Upper lobe of left lung (tissue), 6 donors: ENCODE measurements around the gene PSAP. TPM values are rescaled to one million over a fixed set of nuclear protein-coding genes. Genes with fewer than 3 reads are reported as not detected.
A peak's percentile ranks its signal among the peaks of the same experiment; 100 is the strongest.

Experiments
- ATAC-seq, 2 donors: fragments of 200-7000 bp; cut with Tn5 transposase; one replicate each; pipeline ENCODE4 v1.9.1; 2022; ENCODE audit warnings: mild to moderate bottlenecking in 2 of 2, moderate library complexity in 2 of 2; ENCODE audit not compliant: low FRiP score in 2 of 2
- DNase-seq, 2 donors: peaks; one replicate each; pipeline ENCODE4 v3.0.0-alpha.2; 2019 to 2020
- H3K27ac ChIP-seq, 4 donors: fragments of 200-600 bp; sonication (generic); one replicate each; pipeline ENCODE4 v1.5.1; 2016 to 2019
- H3K27me3 ChIP-seq, 4 donors: fragments of 200-600 bp; sonication (generic); one replicate each; pipeline ENCODE4 v1.5.1; 2017 to 2019
- H3K36me3 ChIP-seq, 4 donors: fragments of 200-600 bp; sonication (generic); one replicate each; pipeline ENCODE4 v1.5.1; 2016 to 2019
- H3K4me1 ChIP-seq, 4 donors: fragments of 200-600 bp; sonication (generic); one replicate each; pipeline ENCODE4 v1.5.1; 2018 to 2019
- H3K4me3 ChIP-seq, 4 donors: fragments of 200-600 bp; sonication (generic); one replicate each; pipeline ENCODE4 v1.5.1; 2017 to 2019; ENCODE audit warnings: mild to moderate bottlenecking in 2 of 4, moderate library complexity in 1 of 4
- H3K9me3 ChIP-seq, 4 donors: fragments of 200-600 bp; sonication (generic); one replicate each; pipeline ENCODE4 v1.5.1; 2018 to 2019
- CTCF ChIP-seq, 6 experiments: fragments of 450-650 bp in 4 of 6; fragments of 200-600 bp in 2 of 6; sonication (generic) in 2 of 6; IDR thresholded peaks; one replicate each; pipeline ENCODE4 v1.5.1; 2016 to 2019; ENCODE audit warnings: antibody characterized with exemption in 6 of 6
- EP300 ChIP-seq, 4 donors: sonication (generic); formaldehyde crosslinking; IDR thresholded peaks; one replicate each; pipeline ENCODE4 v1.5.1; 2017; ENCODE audit warnings: antibody characterized with exemption in 4 of 4, control low read depth in 2 of 4
- POLR2A ChIP-seq, 4 donors: fragments of 450-650 bp; IDR thresholded peaks; one replicate each; pipeline ENCODE4 v1.5.1; 2016 to 2017; ENCODE audit warnings: antibody characterized with exemption in 4 of 4, mild to moderate bottlenecking in 2 of 4
- POLR2AphosphoS5 ChIP-seq, 2 donors: sonication (generic); formaldehyde crosslinking; IDR thresholded peaks; one replicate each; pipeline ENCODE4 v1.5.1; 2017; ENCODE audit warnings: antibody characterized with exemption in 2 of 2
- WGBS, 2 donors: methylation state at CpG; one replicate each; pipeline ENCODE4 v1.1.5; 2017 to 2018; 5-methylcytosine and 5-hydroxymethylcytosine counted together
- total RNA-seq, 6 donors: library from RNA; depleted of rRNA in 4 of 6; stranded (reverse); fragments of >200 nt in 4 of 6; gene quantifications; one replicate each; pipeline versions ENCODE4 v1.1.0 to v1.2.1, GENCODE V29; 2016 to 2021
- donor health status: DM: no; HTN: no; CAD: no; lungs with moderate emphysema.
- donor health status: DM: no; HTN: yes; CAD: no; lungs with severe emphysema.

The PSAP gene
- total RNA-seq, 6 donors from 2014 or later, result 776 to 2,056 (median 1,236) TPM

DNA sequence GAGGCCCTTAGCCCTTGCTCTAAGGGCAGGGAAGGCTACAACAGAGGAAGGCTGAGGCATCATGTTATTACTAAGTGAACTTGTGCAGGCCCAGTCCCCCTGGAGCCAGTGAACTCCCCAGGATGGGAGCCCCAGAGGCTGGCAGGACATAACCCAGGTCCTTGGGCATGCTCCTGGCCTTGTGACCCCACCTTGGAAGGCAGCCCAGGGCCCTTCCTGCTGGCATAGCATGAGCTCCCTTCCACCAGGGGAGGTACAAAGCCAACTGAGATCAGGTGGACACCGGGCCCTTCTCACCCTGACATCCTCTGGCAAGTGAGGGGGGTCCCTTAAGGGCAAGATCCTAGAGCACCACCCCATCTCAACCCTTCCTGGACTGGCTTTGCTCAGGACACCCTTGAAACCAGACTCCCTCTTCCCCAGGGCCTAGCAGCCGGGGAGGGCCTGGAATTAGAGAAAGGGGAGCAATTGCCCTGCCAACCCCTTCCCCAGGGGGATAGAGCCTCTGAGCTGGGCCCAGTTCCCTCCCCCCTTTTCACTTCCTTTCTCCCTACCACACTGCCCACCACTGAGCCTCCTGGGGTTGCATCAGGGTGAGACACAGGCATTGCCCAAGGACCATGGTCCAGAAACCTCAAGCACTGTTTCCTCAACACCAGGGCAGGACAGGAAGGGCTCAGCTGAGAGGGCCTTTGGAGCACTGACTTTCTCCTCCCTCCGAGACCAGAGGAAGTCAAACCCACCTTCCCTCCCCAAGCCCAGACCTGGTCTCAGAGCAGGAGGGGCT lies 75.9 kb downstream of the PSAP start:
- TF ChIP-seq POLR2A (IDR thresholded peaks at IDR 0.05) (no peak), POLR2AphosphoS5 (IDR thresholded peaks at IDR 0.05) (peak; percentile 80 to 89)
- DNase-seq (peak in 1 of 2 donors; percentile 85), ATAC-seq (peak; percentile 9 to 12)
- peak overlapping the region in 1 of 4 donors; percentile 77 for H3K4me3 ChIP-seq
- H3K36me3 ChIP-seq, result peaks cover 0 to 8% (median 0%) of the 10 kb centered on the region in 4 donors
- H3K27me3 ChIP-seq, result no peaks in the 10 kb centered on the region
- no peaks in the 10 kb centered on the region for H3K9me3 ChIP-seq
- peak overlapping the region; percentile 88 to 97 (median 96) for H3K27ac ChIP-seq
- 57% methylated on average over 3 of the region's 3 CpGs; no CpG with 5 or more reads in 1 of the 2 donors for WGBS, 2 donors
- peaks cover 44 to 67% (median 54%) of the 10 kb centered on the region in 4 donors for H3K4me1 ChIP-seq

- Histone ChIP-seq H3K4me3 (peak within 1 kb of the TSS; percentile 67 to 84 (median 78)), H3K36me3 (peaks cover 0 to 14% (median 0%) of the 10 kb centered on the region in 4 donors), H3K27me3 (no peaks in the 10 kb centered on the region), H3K4me1 (peaks cover 60 to 80% (median 70%) of the 10 kb centered on the region in 4 donors), H3K27ac (peak within 1 kb of the TSS; percentile 88 to 97 (median 96)), H3K9me3 (no peaks in the 10 kb centered on the region)
- 1 to 2% methylated on average over 13 to 24 of the region's 55 CpGs for WGBS, 2 donors
- TF ChIP-seq CTCF (IDR thresholded peaks at IDR 0.05), result peak; percentile 94 to 99 (median 98)
- TF ChIP-seq POLR2A (IDR thresholded peaks at IDR 0.05), result peak; percentile 19 to 98 (median 97)
- TF ChIP-seq POLR2AphosphoS5 (IDR thresholded peaks at IDR 0.05), result peak; percentile 80 to 94
- TF ChIP-seq EP300 (IDR thresholded peaks at IDR 0.05), result peak in 1 of 4 donors; percentile 37
- DNase-seq, result peak; percentile 95 to 99
- peak; percentile 93 to 95 for ATAC-seq
These were observed 77.7 kb downstream of the PSAP start, which contains the start of gene VSIR for GRCh38 chr10:71773221-71773971. VSIR (minus strand) TSS chr10:71773520; CDS start chr10:71773439, 81 bp downstream.

DNA sequence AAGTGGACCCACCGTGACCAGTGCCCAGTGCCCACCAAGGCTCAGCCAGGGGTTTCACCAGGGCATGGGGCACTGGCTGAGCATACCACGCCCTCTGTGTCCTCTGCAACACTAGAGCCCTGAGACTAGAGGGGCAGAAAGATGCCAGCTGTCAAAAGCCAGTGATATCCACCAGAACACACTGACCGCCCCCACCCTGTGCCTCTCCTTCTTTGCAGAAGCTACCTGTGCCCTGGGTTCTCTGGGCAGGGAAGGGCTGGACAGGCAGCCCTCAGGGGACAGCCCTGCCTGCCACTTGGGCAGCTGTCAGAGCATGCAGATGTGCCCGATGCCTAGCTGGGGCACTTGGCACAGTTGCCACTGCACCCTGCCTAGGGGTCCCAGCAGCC lies 78.2 kb downstream of the PSAP start:
- no peak for TF ChIP-seq POLR2A (IDR thresholded peaks at IDR 0.05)
- no peak for TF ChIP-seq EP300 (IDR thresholded peaks at IDR 0.05)
- no peak for TF ChIP-seq CTCF (IDR thresholded peaks at IDR 0.05)
- TF ChIP-seq POLR2AphosphoS5 (IDR thresholded peaks at IDR 0.05), result no peak
- H3K27me3 ChIP-seq, result no peaks in the 10 kb centered on the region
- 29% methylated on average over 1 of the region's 4 CpGs; no CpG with 5 or more reads in 1 of the 2 donors for WGBS, 2 donors
- peak overlapping the region; percentile 67 to 84 (median 78) for H3K4me3 ChIP-seq
- H3K9me3 ChIP-seq, result no peaks in the 10 kb centered on the region
- DNase-seq, result no peak
- H3K36me3 ChIP-seq, result peaks cover 0 to 17% (median 0%) of the 10 kb centered on the region in 4 donors
- peaks cover 66 to 85% (median 75%) of the 10 kb centered on the region in 4 donors for H3K4me1 ChIP-seq
- ATAC-seq, result peak in 1 of 2 donors; percentile 2
- peak overlapping the region; percentile 88 to 97 (median 96) for H3K27ac ChIP-seq

DNA sequence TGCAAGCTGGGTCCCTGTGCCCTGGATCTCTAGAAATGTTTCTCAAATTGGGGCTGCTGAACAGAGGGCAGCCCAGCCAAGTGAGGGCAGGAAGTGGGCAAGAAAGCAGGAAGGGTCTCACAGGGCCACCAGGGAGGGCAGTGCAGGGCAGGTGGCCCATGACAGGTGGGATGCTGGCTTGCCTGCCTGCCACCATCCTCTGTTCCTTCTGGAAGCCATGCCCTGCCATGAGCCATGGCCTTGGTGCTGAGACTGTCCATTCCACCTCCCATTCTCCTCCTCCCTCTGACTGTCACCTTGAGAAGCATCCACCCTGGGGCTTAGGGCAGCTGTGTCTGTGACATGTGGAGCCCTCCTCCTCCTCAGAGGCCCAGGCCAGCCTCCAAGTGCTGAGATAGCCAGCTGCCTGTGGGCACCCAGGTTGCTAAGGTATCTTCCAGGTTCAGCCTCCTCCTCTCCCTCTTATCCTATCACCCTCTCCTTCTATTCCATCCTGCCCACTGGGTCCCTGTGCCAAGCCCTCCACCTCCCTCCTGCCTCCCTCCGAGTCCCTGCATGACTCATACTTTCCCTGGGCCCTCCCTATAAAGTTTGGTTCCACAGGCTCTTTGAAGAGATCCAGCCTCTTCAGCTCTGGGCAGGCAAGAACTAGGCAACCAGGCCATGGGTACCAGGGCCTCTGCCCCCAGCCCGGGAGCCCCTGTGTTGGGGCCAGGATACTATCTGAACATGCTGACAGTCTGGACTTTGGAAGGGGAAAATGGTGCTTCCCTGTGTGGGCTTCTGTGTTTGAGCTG lies 79.0 kb downstream of the PSAP start:
- Histone ChIP-seq H3K27ac (peak overlapping the region; percentile 88 to 97 (median 96)), H3K36me3 (peaks cover 0 to 17% (median 0%) of the 10 kb centered on the region in 4 donors), H3K9me3 (no peaks in the 10 kb centered on the region), H3K27me3 (no peaks in the 10 kb centered on the region), H3K4me1 (peaks cover 74 to 93% (median 83%) of the 10 kb centered on the region in 4 donors), H3K4me3 (peak overlapping the region; percentile 67 to 84 (median 78))
- TF ChIP-seq POLR2AphosphoS5 (IDR thresholded peaks at IDR 0.05) (peak; percentile 61 to 74), POLR2A (IDR thresholded peaks at IDR 0.05) (peak in 2 of 4 donors; percentile 16 to 63), CTCF (IDR thresholded peaks at IDR 0.05) (no peak), EP300 (IDR thresholded peaks at IDR 0.05) (no peak)
- DNase-seq (peak in 1 of 2 donors; percentile 68), ATAC-seq (peak; percentile 41 to 69)
- 17 to 24% methylated on average over 2 of the region's 2 CpGs for WGBS, 2 donors
